AG10803 (cell line): ENCODE results near the gene FHIT.

Source experiments
- DNase-seq: peaks from one replicate; pipeline ENCODE4 v3.0.0; 2010; ENCODE audit warnings: low read depth
- H3K4me3 ChIP-seq: 2 replicates; pipeline ENCODE4 v1.5.1; 2011; ENCODE audit warnings: mild to moderate bottlenecking, low read length, control low read depth
- TF ChIP-seq, protein P1 (sequence below): conservative IDR thresholded peaks from 2 replicates; pipeline ENCODE4 v1.5.1; 2011; ENCODE audit warnings: mild to moderate bottlenecking, low read length, control low read depth, inconsistent platforms

FHIT gene

DNA sequence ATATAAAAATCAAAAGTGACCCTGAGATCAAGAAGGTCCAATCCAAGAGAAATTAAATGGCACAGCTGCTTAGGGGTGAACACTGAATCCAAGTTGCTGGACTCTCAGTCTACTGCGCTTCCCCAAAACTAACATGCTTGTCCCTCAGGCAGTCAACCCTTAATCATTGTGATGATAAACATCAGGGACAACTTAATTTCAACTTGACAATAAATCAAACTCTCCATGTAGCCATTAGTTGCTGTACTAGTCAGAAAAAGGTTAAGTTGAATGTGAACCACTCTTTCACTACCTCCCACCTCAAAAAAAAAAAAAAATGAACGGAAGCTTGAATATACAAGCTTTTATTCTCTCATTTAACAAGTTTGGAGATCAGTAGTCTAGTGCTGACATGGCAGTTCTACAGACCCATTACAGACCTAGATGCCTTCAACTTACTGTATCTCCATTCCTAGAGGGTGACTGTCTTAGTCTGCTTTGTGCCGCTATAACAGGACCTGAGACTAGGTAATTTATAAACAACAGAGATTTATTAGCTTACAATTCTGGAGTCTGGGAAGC, 185.7 kb downstream of the FHIT start:
- no peak overlapping the region for H3K4me3 ChIP-seq
- TF ChIP-seq, protein P1, sequence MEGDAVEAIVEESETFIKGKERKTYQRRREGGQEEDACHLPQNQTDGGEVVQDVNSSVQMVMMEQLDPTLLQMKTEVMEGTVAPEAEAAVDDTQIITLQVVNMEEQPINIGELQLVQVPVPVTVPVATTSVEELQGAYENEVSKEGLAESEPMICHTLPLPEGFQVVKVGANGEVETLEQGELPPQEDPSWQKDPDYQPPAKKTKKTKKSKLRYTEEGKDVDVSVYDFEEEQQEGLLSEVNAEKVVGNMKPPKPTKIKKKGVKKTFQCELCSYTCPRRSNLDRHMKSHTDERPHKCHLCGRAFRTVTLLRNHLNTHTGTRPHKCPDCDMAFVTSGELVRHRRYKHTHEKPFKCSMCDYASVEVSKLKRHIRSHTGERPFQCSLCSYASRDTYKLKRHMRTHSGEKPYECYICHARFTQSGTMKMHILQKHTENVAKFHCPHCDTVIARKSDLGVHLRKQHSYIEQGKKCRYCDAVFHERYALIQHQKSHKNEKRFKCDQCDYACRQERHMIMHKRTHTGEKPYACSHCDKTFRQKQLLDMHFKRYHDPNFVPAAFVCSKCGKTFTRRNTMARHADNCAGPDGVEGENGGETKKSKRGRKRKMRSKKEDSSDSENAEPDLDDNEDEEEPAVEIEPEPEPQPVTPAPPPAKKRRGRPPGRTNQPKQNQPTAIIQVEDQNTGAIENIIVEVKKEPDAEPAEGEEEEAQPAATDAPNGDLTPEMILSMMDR = no peak
- no peak for DNase-seq

DNA sequence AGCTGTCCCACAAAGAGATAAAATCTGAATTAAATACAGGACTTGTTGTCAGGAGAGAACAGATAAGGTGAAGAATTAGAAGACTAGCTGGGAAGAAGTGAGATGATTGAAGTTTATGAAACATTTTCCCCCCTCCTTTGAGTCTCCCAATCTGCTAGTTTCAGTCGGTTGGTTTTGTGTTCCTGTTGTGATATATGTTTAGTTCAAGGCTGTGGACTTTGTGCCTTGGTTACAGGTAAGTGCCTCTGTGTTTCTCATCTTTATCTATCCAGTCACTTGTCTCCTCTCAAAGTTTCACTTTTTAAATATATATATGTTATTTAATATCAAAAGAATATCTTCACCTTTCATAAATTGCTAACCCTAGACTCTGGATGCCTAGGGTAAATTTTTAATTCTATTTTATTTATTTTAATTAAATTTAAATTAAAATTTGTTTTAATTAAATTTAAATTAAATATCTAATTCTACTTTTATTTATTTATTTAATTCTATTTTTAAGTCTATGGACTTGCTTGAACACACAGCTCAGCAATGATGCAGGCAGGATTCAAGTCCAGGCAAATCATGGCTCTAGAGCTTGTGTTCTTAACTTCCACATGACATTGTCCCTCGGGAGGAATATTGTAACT, 190.0 kb downstream of the FHIT start:
- no peak overlapping the region for H3K4me3 ChIP-seq
- TF ChIP-seq, protein P1 = no peak
- no peak for DNase-seq

DNA sequence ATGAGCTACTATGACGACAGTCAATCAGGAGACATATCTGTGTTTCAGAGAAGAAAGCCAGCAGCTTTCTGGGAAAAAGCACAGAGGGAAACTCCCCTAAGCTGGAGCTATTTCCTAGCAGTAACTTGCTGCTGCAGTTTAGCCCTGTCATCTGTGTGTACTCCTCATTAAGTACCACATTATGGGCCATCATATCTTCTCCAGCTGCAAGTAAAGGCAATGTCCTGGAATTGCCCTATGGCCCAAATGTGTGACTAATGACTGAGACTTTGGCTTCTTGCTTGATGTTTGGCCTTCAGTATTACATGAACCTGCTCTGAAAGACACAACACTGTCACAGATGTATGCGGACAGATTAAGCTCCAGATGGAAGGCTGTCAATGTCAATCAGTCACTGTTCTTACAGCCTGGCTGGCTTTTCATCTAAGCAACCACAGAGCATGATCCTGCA, 190.8 kb downstream of the FHIT start:
- TF ChIP-seq, protein P1 = no peak
- no peak overlapping the region for H3K4me3 ChIP-seq
- no peak for DNase-seq

DNA sequence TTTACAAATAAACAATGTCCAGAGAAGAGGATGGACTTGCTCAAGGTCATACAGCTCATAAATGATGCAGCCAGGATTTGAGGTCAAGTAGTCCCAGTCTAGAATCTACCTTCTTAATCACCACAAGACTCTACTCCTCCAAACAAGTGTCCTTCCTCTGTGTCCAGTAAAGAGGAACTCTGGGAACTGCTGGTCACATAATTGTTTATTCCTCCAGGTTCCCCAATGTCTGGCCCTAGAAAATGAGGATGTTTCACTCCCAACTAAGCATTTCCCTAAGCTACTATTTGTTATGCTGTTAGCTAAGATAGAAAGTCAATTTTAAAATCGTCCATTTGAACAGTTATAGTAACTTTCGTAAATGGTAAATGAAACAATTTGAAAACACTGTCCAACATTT, 192.4 kb downstream of the FHIT start:
- TF ChIP-seq, protein P1 = no peak
- H3K4me3 ChIP-seq = no peak overlapping the region
- DNase-seq = no peak

DNA sequence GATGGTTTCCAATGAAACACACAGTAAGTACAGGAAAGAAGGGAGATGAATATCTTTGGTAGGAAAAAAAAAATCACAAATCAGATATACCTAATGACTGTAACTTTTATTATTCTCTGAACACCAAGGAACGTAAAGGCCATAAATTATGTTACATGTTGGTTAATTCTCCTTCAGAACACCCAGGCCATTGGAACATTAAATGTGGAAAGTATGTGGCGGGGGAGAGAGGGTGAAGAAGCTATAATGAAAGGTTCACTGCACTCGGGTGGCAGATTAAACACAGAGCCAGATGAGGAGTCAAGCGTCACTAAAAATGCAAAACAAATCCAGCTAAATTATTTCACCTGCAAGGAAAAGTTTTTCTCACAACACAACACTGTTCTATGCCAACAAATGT, 193.8 kb downstream of the FHIT start:
- TF ChIP-seq, protein P1 = no peak
- DNase-seq = no peak

DNA sequence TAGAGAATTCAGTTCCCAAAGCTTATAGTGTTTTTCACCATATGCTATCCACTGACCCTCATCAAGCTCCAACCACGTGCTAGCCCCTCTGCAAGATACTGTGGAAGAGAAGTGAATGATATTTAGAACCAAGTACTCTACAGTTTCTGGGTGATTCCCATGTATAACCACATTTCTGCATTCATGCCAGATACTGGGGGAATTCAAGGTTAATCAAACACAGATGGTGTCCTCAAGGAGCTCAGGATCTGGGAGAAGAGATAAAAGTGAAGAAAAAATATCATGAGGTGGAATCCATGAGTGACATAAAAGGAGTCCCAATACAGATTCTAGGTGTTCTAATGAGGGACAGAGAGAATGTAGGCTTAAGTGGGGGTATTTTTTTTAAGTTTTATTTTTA, 195.8 kb downstream of the FHIT start:
- DNase-seq = no peak
- H3K4me3 ChIP-seq = no peak overlapping the region
- TF ChIP-seq, protein P1 = no peak

More for the DNA sequence above, 193.8 kb downstream of the FHIT start:
- H3K4me3 ChIP-seq = no peak overlapping the region
